Cardiac fibroblast (primary cell): ENCODE measurements around the gene NME7.
A peak's percentile ranks its signal among the peaks of the same experiment; 100 is the strongest.

ENCODE experiments used
- DNase-seq, 2 donors: peaks; one replicate each; pipeline versions ENCODE4 v3.0.0 to v3.0.0-alpha.2; 2010; ENCODE audit warnings: low read depth in 2 of 2
- H3K4me3 ChIP-seq, 2 donors: replicated peaks in 1 of 2; 1 replicate in 1 of 2; 2 replicates in 1 of 2; pipeline ENCODE4 v1.5.1; 2011; ENCODE audit warnings: low read depth in 2 of 2, low read length in 2 of 2, mild to moderate bottlenecking in 2 of 2, moderate library complexity in 1 of 2
- CTCF ChIP-seq: IDR thresholded peaks from one replicate; pipeline ENCODE4 v1.5.1; 2011; ENCODE audit warnings: low read depth, mild to moderate bottlenecking, low read length, inconsistent platforms

The NME7 gene

GRCh38 chr1:169086603-169087455 is 280.8 kb downstream of the NME7 start:
- peak; percentile 17 to 78 for DNase-seq

GRCh38 chr1:169085911-169086310 is 281.7 kb downstream of the NME7 start:
- DNase-seq = no peak
- H3K4me3 ChIP-seq = no peak overlapping the region
- no peak for TF ChIP-seq CTCF

More at GRCh38 chr1:169086603-169087455, 280.8 kb downstream of the NME7 start:
- TF ChIP-seq CTCF = no peak
- H3K4me3 ChIP-seq = no peak overlapping the region
